HG02759 (cell line): Measurements from ENCODE around the gene NOS1AP.

Experiments used
- ATAC-seq: cut with Tn5 transposase; IDR thresholded peaks from one replicate; pipeline ENCODE4 v1.9.1; 2021; ENCODE audit warnings: mild to moderate bottlenecking, moderate library complexity; ENCODE audit not compliant: unreplicated experiment

NOS1AP gene

DNA sequence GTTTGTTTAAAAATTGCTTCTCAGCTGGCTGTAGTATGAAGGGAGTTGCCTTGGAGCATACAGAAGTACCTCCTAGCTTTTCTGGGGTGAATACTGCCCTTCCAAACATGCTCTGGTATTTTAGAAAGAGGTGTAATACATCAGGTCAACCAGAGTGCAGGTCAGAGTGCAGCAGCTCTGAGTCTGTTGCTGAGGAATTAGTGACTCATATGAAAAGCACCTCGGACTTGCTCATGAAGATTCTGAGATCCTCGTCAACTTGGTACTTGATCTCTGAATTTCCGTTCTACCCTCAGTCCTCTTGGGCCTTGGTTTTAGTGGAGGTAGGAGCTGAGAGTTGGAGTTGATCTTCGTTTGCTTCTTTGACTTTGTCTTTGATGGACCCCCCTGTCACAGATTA, 67.3 kb downstream of the NOS1AP start:
- no peak for ATAC-seq

DNA sequence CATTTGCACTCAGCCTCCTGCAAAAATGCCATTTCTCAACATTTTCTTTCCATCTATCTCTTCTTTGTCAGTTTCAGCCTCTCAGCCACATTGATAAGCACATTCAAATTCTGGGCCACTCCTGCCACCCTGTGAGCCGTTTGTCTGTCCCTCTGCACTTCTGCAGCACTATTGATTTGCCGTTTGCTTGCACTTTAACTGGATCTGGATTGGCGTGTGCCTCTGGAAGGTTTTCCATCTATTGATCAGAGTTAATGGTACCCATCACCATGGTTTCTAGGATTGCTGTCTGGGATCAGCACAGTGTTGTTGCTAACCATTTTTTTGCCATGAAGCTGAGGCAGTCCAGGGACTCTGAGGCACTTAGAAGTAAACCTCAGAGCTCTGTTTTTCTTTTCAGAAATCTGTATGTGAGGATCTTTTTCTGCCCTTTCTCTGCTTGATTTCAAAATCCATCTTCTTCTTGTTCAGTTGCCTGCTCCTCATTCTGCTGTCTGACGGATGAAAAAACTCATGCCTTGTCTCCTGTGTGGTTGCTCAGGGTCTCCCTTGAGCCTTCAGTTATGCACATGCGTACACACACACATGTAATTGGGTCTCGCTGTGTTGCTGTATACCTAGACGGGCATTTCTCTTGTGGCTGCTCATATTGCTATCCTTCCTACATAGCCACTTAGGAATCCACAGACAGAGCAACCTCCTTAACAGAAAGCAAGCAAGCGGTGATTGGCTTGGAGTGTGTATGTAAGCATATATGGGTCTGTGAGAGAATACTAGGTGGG, 67.9 kb downstream of the NOS1AP start:
- ATAC-seq: no peak

DNA sequence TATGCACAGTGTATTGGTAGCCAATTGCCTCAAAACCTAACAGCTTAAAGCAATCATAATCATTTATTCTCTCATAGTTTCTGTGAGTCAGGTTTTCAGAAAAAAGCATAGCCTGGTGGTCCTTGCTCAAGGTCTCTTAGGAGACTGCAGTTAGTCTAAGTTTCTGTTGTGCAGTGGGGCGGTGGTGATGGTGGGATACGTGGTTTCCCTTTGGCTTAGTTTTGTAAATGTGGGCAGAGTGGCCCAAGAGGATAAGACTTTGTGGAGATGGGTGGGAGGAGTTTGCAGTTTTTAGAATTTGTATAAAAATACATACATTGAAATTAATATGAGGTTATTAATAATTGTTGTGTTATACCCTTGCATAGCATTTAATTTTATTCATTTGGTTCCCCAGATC, 68.6 kb downstream of the NOS1AP start:
- no peak for ATAC-seq

DNA sequence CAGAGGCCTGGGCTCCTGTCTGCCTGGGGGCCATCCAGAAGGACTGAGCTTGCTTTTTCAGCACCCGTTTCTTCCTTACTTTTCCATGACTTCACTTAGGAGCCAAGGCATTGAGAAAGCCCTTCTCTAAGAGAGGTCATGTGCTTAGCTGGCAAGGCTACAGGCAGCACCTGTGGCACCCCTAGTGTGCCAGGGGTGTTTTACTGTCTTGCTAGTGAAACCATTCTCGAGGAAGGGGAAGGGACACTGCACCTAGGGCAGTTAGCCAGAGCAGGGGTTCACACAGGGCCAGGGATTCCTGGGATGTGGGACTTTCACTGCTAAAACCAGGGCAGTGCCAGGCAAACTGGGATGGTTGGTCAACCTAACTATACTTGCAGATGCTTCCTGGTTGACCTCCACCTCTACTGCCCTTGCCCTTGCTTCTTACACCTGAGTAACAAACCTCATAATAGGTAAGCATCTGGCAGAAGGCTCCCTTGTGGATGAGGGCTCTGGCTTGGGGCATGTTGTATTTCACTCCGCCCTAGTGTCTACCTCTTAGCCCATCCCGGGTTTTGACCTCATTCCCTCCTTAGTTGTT, 69.2 kb downstream of the NOS1AP start:
- ATAC-seq: no peak

DNA sequence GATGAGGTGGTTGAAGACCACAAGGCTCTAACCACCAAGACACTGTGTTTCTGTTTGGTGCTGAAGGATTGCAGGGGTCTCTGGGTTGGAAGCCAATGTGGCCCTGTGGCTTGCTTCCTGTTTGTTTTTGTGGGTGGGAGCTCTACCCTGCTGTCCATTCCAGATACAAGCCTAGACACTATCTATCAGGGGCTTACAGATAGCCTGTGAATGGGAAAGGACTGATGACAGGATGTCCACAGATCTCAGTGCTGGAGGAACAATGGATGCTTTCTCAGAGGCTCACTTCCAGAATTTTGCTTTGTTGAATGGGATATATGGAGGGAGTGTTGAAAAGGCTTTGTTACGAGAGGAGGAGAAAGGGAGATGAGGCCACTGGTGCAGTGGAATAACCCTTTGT, 69.7 kb downstream of the NOS1AP start:
- ATAC-seq: no peak

GRCh38 chr1:162141281-162142054, 72.0 kb downstream of the NOS1AP start:
- ATAC-seq: no peak

DNA sequence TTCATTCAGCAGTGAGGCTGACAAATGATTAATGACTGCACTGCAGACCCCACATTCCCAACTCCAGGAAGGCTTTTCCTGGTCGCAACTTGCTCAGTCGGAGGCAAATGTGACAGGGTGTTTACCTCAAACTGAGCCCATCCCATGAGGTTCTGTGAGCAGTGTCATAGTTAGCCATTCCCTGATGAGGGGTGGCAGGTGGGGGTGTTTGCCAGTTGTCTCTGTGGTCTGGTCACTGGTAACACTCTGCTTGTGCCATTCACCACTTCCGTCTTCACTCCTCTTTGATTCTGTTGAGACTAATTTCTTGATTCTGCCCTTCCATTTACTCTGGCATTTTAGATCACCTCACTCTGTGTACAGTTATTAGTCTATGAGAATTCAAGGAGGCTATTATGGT, 73.5 kb downstream of the NOS1AP start:
- ATAC-seq: no peak

- ATAC-seq: no peak
Measured at GRCh38 chr1:162144268-162144667, 74.8 kb downstream of the NOS1AP start.

DNA sequence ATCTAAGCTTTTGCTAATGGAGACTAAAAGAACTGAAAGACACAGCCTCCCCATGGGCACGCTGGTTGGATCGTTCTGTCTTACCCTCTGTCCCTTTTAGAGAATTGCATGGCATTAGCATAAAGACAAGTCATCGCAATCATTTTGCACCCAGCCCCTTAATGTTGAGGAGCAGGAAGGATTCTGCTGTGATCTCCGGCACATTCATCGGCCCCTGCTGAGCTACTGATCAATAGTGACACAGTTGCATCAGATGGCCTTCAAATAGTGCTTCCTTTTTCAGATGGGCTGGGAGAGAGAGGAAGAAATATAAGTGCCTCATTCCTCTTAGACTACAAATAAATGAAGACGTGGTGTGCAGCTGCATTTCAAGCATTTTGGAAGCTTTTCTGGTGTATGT, 75.4 kb downstream of the NOS1AP start:
- no peak for ATAC-seq

GRCh38 chr1:162145280-162145965, 75.9 kb downstream of the NOS1AP start:
- ATAC-seq: no peak

- ATAC-seq: no peak
Measured at GRCh38 chr1:162145966-162146696, 76.6 kb downstream of the NOS1AP start.

DNA sequence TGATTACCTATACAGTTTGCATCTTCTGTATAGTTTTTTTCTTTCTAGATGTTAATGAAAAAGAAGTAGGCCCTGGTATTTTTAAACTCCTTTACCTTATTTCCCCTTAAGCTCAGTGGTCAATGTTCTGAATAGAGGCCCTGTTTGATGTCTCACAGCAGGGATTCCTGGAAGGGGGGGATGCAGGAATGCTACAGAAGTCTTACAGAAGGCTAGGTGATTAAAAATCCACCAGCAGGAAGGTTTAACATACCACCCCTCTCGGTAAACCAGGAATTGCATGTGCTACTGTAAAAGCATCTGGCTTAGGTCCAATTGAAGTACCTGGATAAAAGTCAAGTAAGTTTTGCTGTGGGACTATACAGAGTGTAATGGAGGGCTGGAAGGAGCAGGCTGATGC, 78.3 kb downstream of the NOS1AP start:
- ATAC-seq: no peak

DNA sequence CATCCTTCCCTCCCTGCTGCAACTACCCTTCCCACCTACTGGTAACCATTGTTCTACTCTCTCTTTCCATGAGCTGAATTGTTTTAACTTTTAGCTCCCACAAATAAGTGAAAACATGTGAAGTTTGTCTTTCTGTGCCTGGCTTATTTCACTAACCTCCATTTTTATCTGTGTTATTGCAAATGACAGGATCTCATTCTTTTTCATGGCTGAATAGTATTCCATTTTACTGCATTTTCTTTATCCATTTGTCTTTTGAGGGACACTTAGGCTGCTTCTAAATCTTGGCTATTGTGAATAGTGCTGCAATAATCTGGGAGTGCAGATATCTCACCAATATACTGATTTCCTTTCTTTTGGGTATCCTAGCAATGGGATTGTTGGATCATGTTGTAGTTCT, 80.6 kb downstream of the NOS1AP start:
- ATAC-seq: no peak

DNA sequence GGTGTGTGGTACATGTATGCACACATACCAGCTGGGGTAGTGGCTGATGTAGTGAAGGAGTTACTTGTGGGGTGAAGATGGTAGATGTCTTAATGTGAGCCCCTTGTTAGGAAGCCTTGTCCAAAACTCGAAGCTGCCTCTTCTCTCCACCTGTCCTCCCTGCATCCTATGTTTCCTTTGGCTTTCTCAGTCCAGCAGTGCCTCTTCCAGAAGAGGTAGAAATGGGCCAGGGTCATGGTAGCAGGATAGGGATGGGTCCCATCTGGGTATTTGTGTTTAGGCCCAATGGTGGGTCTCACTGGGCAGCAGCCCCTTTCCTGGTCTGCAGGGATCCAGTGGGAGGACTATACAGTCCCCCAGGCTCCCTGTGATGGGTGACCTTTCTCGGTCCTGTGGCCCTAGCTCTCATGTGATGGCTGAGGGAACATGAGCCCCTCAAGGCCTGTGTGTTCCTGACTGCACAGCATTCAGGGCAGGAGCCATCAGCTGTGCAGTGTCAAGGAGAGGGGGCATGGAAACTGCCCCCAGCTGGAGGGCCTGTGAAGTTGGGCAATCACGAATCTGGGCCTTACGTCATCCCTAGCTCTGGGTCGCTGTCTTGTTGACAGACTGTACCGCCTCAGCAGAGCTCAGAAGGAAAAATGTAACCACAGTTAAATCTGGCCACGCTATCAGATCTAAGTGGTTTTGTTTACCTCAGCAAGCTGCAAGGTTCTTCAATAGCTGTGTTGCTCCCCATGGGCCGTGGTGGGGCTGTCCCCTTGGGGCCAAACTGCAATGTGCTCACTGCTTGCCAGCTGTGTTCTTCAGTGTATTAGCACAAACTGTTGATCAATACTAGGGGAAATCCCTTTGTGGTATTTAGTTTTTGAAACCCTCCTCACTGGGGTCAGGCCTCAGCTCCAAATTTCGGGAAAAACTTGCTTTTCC, 82.7 kb downstream of the NOS1AP start:
- ATAC-seq: peak; percentile 90

DNA sequence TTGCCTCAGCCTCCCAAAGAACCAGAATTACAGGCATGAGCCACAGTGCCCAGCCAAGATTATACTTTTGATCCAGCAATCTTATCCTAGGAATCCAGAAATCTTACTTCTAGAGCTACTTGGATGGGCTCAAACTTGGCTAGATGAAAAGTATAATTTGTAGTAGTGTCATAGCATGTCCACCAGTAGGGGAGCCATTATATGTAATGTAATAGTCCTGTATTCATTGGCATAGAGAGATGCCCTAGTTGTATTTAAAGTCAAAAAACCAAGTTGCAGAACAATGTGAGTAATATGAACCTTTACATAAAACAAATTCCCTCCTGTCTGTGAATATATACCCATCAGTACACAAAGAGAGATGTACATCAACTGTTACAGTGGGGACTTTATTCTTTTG, 83.9 kb downstream of the NOS1AP start:
- ATAC-seq: no peak

DNA sequence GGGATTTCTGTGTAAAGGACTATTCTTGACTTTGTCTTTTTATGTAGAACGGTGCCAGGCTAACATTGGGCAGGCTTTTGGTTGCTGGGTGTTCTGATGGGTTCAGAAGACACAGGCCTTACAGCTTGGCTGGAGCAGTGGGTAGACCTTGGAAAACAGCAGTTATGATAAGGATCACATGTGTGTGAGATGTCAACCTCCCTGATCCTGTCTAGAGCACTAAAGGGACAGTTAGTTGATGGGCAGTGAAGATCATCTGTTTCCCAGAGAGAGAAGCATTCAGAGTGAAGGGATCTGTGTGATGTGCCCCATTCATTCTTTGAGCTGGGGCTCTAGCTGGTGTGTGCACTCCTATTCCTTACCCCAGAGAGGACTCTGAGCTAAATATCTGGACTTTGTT, 88.0 kb downstream of the NOS1AP start:
- no peak for ATAC-seq

DNA sequence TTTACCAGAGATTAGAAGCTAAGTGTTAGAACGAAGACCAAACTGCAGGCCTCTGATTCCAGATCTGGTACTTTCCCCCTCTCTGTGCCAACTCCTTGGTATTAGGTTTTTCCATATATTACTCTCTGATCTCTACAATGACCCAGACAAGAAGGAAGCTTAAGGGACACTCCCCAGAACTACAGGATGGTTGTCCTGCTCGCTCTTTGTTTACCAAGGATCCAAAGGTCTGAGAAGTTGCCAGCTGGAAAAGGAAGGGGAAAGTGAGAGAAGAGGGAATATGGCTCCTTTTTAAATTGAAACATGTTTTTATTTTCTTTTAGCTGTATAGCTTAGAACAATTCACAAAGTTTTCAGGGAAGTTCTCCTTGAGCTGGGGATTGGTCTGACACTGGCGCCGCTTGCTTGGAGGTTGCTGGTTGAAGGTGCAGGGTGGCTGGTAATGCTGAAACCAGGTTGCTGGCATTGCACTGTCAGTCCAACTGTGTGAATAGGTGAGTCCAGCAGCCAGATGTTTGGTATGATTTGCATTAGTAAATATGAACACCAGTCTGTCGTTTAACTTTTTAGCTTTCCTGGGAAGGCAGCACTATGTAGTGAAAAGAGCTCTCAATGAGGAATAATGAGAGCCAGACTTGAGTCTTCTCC, 89.3 kb downstream of the NOS1AP start:
- no peak for ATAC-seq

DNA sequence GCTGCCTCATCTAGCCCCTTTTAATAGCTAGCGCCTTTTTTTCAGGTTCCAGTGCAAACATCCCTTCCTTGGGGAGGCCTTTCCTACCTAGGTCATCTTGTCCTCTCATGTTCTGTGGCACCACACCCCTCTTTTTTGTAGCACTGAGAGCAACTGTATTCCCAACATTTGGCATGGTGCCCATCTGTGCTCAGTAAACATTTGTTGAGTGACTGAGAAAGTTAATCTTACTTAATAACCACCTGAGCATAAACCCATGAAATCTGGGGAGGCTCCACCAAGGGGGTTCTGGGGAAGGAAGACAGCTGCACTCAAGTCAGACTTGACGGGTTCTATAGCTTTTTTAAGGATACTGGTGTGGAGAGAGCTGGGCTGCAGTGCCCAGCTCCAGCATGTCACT, 90.0 kb downstream of the NOS1AP start:
- no peak for ATAC-seq

GRCh38 chr1:162161916-162162550, 92.5 kb downstream of the NOS1AP start:
- no peak for ATAC-seq
